Stimulated activated effector memory CD8-positive, alpha-beta T cell treated with anti-CD3 and anti-CD28 coated beads, Interleukin-12 subunit alpha, Interleukin-12 subunit beta, amount 100 ng/mL, for 72 hours (primary cell): ENCODE measurements around the gene CTCFL.
"Not testable (repeated sequence)": the region's sequence is repeated elsewhere in the genome, so short reads cannot be mapped to it uniquely, and the experiment has no call there.

Source experiments
- ATAC-seq: fragments of 150-1000 bp; cut with Tn5 transposase; 2 replicates; pipeline ENCODE4 v1.10.0; 2021
- DNase-seq, 2 donors: peaks; one replicate each; pipeline ENCODE4 v3.0.0; 2021 to 2022; ENCODE audit warnings: low spot score in 2 of 2
- H3K27ac Mint-ChIP-seq: one replicate; pipeline ENCODE4 v1.8.0; 2022; ENCODE audit warnings: mild to moderate bottlenecking, mixed read lengths
- H3K36me3 Mint-ChIP-seq: one replicate; pipeline ENCODE4 v1.8.0; 2022; ENCODE audit warnings: mild to moderate bottlenecking, mixed read lengths
- H3K4me1 Mint-ChIP-seq: one replicate; pipeline ENCODE4 v1.8.0; 2022; ENCODE audit warnings: mixed read lengths
- H3K4me3 Mint-ChIP-seq: one replicate; pipeline ENCODE4 v1.8.0; 2022; ENCODE audit warnings: mild to moderate bottlenecking, mixed read lengths
- H3K9me3 Mint-ChIP-seq: one replicate; pipeline ENCODE4 v1.8.0; 2022; ENCODE audit warnings: mixed read lengths

CTCFL gene

DNA sequence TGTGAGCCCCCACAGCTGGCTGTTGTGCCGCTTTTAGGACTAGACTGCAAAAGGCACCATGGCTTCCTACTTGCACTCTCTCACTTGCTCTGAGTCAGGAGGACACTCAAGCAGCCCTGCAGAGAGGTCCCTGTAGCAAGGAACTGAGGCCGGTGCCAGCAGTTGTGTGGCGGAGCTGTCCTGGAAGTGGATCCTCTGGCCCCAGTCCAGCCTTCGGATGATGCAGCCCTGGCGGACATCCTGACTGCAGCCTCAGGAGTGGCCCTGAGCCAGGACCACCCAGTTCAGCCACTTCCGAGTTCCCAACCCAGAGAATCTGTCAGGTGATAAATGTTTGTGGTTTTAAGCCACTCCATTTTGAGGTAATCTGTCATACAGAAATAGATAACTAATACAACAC is 17.5 kb downstream of the CTCFL start:
- Mint-ChIP-seq H3K9me3 (no peaks in the 10 kb centered on the region), H3K4me3 (no peak overlapping the region), H3K4me1 (no peaks in the 10 kb centered on the region), H3K36me3 (no peaks in the 10 kb centered on the region), H3K27ac (no peak overlapping the region)
- no peak for ATAC-seq
- no peak for DNase-seq

DNA sequence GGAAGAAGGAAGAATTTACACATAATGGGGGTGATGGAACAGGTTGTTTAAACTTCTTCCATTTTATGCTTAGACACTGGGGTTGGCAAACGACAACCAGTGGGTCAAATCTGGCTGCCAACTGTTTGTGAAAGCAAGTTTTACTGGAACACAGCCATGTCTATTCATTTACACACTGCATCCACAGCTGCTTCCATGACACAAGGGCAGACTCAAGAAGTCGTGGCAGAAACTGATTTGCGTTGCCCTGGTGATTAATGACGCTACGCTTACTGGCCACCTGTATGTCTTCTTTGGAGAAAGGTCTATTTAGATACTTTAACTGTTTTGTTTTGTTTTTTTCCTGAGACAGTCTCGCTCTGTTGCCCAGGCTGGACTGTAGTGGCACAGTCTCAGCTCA is 19.0 kb downstream of the CTCFL start:
- Mint-ChIP-seq H3K36me3 (no peaks in the 10 kb centered on the region), H3K9me3 (no peaks in the 10 kb centered on the region), H3K4me3 (no peak overlapping the region), H3K27ac (no peak overlapping the region), H3K4me1 (no peaks in the 10 kb centered on the region)
- DNase-seq (no peak), ATAC-seq (no peak)

DNA sequence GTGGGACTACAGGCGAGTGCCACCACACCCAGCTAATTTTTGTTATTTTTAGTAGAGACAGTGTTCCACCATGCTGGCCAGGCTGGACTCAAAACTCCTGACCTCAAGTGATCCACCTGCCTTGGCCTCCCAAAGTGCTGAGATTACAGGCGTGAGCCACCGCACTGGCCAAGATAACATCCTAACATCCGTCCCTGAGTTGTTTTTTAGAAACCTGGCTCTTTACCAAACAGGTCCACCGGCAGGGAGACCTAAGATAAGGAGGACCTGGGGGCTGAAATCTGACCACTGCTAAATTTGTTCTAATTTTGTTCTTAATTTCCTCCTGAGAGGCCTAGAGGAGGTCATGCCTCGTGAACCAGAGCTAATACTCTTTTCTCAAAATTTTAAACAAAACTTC is 20.5 kb downstream of the CTCFL start:
- no peak for ATAC-seq
- H3K27ac Mint-ChIP-seq, result no peak overlapping the region
- H3K4me3 Mint-ChIP-seq, result no peak overlapping the region
- no peaks in the 10 kb centered on the region for H3K4me1 Mint-ChIP-seq
- no peak for DNase-seq
- no peaks in the 10 kb centered on the region for H3K9me3 Mint-ChIP-seq
- H3K36me3 Mint-ChIP-seq, result no peaks in the 10 kb centered on the region

DNA sequence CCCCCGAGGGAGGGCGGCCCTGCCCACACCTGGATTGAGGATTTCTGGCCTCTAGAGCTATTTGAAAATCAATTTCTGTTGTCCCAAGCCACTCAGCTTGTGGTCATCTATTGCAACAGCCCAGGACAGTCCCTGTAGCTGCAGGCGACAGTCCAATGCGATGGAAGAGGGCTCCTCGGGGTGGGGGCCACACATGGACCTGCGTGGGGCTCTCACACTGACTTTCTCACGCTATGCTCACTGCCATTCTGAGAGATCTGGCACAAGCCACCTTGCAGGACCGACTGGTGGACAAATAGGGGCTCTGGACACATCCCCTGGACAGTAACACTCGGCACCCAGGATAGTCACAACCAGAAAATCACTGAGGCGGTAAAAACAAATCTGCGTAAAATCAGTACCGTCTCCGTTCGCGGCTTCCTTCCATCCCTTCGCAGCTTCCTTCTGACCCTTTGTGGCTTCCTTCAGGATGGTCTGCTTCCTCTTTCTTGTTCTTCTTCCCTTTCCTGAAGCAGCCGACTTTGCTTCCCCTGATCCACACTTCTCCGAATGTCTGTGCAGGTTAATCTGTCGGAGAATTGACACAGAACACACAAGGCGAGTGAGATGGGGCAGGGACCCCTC is 21.8 kb downstream of the CTCFL start:
- peaks cover 6% of the 10 kb centered on the region for H3K4me1 Mint-ChIP-seq
- ATAC-seq, result no peak
- no peak overlapping the region for H3K27ac Mint-ChIP-seq
- H3K9me3 Mint-ChIP-seq, result no peaks in the 10 kb centered on the region
- H3K36me3 Mint-ChIP-seq, result no peaks in the 10 kb centered on the region
- no peak overlapping the region for H3K4me3 Mint-ChIP-seq
- no peak for DNase-seq

DNA sequence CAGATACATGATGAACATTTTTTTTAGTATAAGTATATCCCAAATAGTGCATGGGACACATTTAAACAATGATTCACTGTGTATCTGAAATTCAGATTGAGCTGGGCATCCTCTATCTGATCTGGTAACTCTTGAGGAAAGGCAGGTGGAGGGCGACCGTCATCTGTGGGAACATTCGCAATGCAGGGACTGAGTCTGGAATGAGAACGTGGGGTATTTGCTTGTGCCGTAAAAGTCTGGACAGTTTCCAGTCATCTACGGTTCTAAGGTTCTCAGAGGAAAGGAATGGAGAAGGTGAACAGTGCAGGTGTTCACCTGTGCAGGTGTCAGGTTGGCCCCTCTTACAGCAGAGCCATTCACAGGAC is 22.6 kb downstream of the CTCFL start:
- peaks cover 6% of the 10 kb centered on the region for H3K4me1 Mint-ChIP-seq
- DNase-seq (no peak), ATAC-seq (no peak)
- H3K9me3 Mint-ChIP-seq, result no peaks in the 10 kb centered on the region
- H3K36me3 Mint-ChIP-seq, result no peaks in the 10 kb centered on the region
- H3K4me3 Mint-ChIP-seq, result no peak overlapping the region
- no peak overlapping the region for H3K27ac Mint-ChIP-seq

DNA sequence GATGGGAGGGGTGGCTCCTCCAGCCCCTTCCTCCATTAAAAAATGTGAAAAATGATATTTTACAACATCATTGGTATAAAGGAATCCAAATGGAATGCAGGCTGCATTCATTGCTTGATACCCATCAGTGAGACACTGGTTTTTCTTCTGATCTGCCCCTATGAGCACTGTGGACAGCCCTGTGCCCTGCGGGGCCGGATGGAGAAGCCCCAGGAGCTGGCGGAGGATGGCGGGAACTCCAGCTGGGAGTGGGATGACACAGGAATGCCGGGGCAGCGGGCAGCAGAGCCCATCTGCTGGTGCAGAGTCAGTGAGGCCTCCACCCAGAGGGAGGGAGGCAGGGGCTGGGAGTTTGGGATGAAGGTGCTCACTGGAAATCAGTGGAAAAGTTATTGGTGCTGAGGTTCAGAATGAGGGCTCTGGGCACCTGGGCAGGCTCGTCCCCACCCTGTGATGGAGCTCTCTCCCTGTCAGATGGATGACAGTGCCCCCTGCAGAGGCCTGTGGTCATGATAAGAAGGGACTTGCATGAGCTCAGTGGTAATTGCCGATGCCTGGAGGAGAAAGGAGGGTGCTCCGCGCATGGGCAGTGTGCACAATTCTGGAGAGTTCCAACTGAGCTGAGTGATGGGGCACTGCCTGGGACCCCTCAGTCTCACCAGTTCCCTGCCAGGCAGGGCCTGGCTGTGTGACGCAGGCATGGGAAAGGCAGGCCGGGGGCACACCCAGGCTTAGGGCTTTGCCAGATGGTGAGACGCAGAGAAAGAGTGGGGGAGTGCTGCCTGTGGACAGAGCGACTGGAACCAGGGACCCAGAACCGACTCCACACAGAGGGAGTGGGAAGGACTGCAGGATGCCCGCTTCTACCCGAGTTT is 23.2 kb downstream of the CTCFL start:
- no peak for ATAC-seq

DNA sequence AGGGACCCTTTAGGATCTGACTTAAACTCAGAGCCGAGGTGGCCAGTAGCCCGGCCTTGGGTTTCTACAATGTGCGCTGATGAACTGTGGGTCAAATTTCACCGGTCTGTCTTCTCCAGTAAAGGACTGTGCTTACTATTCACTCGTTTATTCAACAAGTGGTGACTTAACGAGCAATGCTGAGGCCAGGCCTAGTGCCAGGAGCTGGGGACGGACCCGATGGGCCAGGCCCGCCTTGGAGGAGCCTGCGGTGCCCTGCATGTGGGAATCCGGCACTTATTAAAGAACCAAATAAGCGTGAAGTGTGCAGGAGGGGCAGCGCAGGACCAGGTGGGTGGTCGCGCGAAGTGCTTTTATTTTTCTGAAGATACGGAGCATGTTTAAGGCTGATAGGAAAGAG is 24.0 kb downstream of the CTCFL start:
- Mint-ChIP-seq H3K27ac (no peak overlapping the region), H3K36me3 (no peaks in the 10 kb centered on the region), H3K4me3 (no peak overlapping the region), H3K9me3 (no peaks in the 10 kb centered on the region), H3K4me1 (peaks cover 6% of the 10 kb centered on the region)
- ATAC-seq, result no peak
- DNase-seq, result no peak

More for the DNA sequence above, 23.2 kb downstream of the CTCFL start:
- H3K9me3 Mint-ChIP-seq, result no peaks in the 10 kb centered on the region
- H3K27ac Mint-ChIP-seq, result no peak overlapping the region
- no peak for DNase-seq
- no peak overlapping the region for H3K4me3 Mint-ChIP-seq
- H3K4me1 Mint-ChIP-seq, result peaks cover 6% of the 10 kb centered on the region
- H3K36me3 Mint-ChIP-seq, result no peaks in the 10 kb centered on the region

DNA sequence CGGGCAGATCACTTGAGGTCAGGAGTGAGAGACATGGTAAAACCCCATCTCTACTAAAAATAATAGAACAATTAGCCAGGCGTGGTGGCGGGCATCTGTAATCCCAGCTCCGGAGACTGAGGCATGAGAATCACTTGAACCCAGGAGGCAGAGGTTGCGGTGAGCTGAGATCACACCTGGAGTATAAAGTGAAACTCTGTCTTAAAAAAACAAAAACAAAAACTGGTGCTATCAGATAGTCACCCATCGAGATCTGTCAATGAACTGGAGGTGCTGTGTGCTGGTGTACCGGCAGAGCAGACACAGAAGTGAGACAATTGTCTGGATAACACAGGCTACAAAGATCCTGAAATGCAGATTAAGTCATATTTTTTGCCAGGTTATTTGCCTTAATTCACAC is 24.7 kb downstream of the CTCFL start:
- no peak overlapping the region for H3K4me3 Mint-ChIP-seq
- no peaks in the 10 kb centered on the region for H3K9me3 Mint-ChIP-seq
- no peak for ATAC-seq
- peaks cover 7% of the 10 kb centered on the region for H3K4me1 Mint-ChIP-seq
- no peaks in the 10 kb centered on the region for H3K36me3 Mint-ChIP-seq
- no peak overlapping the region for H3K27ac Mint-ChIP-seq
- DNase-seq, result no peak

DNA sequence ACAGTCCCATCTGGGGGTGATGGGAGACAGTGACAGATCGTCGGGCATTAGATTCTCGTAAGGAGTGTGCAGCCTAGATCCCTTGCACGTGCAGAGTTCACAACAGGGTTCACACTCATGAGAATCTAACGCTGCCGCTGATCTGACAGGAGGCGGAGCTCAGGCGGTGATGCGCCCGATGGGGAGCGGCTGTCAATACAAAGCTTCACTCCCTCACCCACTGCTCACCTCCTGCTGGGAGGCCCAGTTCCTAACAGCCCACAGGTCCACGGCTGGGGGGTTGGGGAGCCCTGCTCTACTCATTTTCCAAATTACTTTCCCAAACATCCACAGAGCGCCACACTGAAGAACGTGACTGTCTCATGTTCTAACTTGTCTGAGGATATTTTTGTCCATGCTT is 25.3 kb downstream of the CTCFL start:
- peaks cover 12% of the 10 kb centered on the region for H3K4me1 Mint-ChIP-seq
- DNase-seq (no peak), ATAC-seq (no peak)
- H3K27ac Mint-ChIP-seq, result no peak overlapping the region
- no peaks in the 10 kb centered on the region for H3K36me3 Mint-ChIP-seq
- H3K9me3 Mint-ChIP-seq, result no peaks in the 10 kb centered on the region
- H3K4me3 Mint-ChIP-seq, result no peak overlapping the region

DNA sequence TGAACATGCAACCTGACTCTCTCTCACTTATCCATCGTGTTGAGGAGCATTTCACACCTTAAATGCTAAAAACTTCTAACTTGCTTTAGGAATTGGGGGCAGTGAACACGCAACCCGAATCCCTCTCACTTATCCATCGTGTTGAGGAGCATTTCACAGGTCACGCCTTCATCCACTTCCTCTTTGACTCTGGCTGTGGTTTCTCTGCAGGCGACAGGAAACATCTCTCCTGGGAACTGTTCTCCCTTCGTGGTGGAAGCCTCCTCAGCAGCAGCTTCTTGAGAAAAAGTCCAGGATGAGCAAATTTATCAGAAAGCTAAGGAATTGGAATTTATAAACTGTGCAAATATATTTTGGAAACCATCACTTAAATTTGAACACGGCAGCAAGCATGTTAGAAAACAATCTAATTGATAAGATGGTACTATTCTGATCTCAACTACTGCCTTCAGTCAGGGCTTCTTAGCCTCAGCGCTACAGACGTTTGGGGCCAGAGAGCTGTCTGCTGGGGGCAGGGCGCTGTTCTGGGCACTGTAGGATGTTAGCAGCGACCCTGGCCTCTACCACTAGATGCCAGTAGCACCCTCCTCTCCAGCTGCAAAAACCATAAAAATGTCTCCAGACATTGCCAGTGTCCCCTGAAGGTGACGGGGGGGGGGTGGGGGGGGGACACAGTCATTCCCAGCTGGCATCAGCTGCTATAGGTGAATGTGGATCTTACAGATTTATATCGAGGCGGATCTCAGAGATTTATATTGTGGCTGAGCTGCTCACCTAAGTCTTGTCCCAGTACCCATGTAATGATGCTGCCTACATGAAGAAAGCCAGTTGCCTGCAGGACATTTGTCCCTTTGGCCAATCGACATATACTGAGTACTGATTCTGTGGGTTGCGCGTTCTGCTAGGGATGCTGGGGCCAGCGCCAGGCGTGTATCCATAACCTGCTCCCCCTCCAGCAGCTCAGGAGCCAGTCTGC is 26.2 kb downstream of the CTCFL start:
- Mint-ChIP-seq H3K4me3 (no peak overlapping the region), H3K36me3 (no peaks in the 10 kb centered on the region), H3K4me1 (peaks cover 12% of the 10 kb centered on the region), H3K27ac (no peak overlapping the region), H3K9me3 (no peaks in the 10 kb centered on the region)
- DNase-seq (no peak), ATAC-seq (peak; percentile 82)

DNA sequence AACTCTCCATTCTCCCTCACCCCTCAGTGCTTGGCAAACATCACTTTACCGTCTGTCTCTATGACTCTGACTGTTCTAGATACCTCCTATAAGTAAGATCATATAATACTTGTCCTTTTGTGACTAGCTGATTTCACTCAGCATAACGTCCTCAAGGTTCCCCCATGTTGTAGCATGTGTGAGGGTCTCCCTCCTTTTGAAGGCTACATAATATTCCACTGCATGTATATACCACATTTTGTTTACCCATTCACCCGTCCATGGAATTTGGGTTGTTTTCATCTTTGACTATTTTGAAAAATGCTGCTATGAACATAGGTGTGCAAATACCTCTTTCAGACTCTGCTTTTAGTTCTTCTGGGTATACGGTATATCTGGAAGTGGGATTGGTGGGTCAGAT is 28.3 kb downstream of the CTCFL start:
- DNase-seq, result no peak
- no peaks in the 10 kb centered on the region for H3K36me3 Mint-ChIP-seq
- no peak for ATAC-seq
- no peaks in the 10 kb centered on the region for H3K9me3 Mint-ChIP-seq
- H3K4me3 Mint-ChIP-seq, result no peak overlapping the region
- H3K27ac Mint-ChIP-seq, result no peak overlapping the region
- H3K4me1 Mint-ChIP-seq, result peaks cover 12% of the 10 kb centered on the region

DNA sequence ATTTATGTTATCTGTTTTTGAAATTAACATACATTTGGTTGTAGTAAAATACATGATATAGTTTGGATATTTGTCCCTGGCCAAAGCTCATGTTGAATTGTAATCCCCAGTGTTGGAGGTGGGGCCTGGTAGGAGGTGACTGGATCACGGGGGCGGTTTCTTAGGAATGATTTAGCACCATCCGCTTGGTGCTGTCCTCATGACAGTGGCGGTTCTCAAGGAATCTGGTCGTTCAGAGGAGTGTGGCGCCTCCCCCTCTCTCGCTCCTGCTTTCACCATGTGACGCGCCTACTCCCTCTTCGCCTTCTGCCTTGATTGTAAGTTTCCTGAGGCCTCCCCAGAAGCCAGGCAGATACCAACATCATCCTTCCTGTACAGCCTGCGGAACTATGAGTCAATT is 29.0 kb downstream of the CTCFL start:
- DNase-seq, result no peak
- Mint-ChIP-seq H3K36me3 (no peaks in the 10 kb centered on the region), H3K9me3 (no peaks in the 10 kb centered on the region), H3K4me3 (no peak overlapping the region), H3K27ac (no peak overlapping the region), H3K4me1 (peaks cover 12% of the 10 kb centered on the region)
- ATAC-seq, result no peak

DNA sequence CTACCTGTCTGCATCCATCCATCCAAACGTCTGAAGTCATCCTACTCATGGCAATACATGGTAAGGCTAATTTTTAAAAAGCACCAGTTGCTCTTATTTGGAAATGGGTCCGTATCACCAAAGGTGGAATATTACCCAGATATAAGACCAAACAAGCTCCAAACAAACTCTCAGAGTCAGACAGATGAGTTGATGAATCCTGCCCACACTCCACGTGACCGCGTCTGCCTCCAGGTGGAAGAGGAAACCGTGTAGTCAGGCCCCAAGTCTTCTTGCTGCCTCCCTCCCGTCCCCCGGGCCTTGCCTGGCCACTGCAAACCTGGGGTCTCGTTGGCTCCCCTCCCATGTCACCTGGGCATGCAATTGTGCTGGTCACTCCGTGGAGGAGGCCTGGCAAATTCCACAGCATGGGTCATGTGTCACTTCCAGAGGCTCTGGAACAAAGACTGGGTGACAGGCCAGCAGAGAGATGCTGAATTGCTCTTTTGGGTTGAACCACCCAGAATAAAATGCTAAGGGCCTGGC is 31.8 kb downstream of the CTCFL start:
- no peak overlapping the region for H3K4me3 Mint-ChIP-seq
- peaks cover 5% of the 10 kb centered on the region for H3K36me3 Mint-ChIP-seq
- peaks cover 6% of the 10 kb centered on the region for H3K4me1 Mint-ChIP-seq
- H3K9me3 Mint-ChIP-seq, result no peaks in the 10 kb centered on the region
- DNase-seq (no peak), ATAC-seq (no peak)
- no peak overlapping the region for H3K27ac Mint-ChIP-seq

DNA sequence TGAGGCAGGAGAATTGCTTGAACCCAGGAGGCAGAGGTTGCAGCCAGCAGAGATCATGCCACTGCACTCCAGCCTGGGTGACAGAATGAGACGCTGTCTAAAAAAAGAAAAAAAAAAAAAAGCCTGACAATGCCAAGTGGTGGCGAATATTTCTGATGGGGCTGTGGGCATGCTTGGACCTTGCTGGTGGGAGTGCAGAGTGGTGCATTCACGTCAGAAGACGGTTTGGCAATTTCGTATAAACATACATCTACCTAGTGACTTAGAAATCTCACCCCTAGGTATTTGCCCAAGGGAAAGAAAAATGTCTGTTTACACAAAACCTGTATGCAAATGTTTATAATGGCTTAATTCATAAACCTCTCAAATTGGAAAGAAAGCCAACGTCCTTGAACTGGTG is 33.6 kb downstream of the CTCFL start:
- Mint-ChIP-seq H3K4me3 (no peak overlapping the region), H3K4me1 (peaks cover 6% of the 10 kb centered on the region), H3K36me3 (peaks cover 6% of the 10 kb centered on the region), H3K27ac (no peak overlapping the region), H3K9me3 (no peaks in the 10 kb centered on the region)
- ATAC-seq, result no peak
- no peak for DNase-seq

DNA sequence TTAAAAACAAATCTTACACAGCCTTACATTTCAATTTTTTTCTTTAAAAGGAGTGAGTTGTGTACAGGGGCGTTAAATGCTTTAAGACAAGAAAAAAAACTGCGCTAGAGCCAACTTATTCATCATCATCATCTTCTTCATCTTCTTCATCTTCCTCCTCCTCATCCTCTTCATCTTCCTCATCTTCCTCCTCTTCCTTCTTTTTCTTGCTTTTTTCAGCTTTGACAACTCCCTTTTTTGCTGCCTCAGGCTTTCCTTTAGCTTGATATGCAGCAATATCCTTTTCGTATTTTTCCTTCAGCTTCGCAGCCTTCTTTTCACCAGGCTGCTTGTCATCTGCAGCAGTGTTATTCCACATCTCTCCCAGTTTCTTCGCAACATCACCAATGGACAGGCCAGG is 36.7 kb downstream of the CTCFL start:
- not testable (repeated sequence) for H3K4me3 Mint-ChIP-seq, ATAC-seq

More for the DNA sequence above, 36.7 kb downstream of the CTCFL start:
- H3K9me3 Mint-ChIP-seq, H3K36me3 Mint-ChIP-seq, DNase-seq, H3K4me1 Mint-ChIP-seq, H3K27ac Mint-ChIP-seq: not testable (repeated sequence)
